HepG2 (cell line): ENCODE results near the gene HSF4. TPM values are rescaled to one million over a fixed set of nuclear protein-coding genes. Genes with fewer than 3 reads are reported as not detected.

ENCODE experiments used
- ATF5 ChIP-seq: sonication (generic); formaldehyde crosslinking; IDR thresholded peaks from 2 replicates; pipeline ENCODE4 v1.4.0; 2020; ENCODE audit warnings: mild to moderate bottlenecking, low read depth, missing genetic modification reagents
- GTF3A ChIP-seq: sonication (generic); formaldehyde crosslinking; conservative IDR thresholded peaks from 2 replicates; pipeline ENCODE4 v1.4.0; 2020; ENCODE audit warnings: mild to moderate bottlenecking, missing genetic modification reagents
- HNF4G ChIP-seq, 2 experiments: sonication (generic) in 1 of 2; formaldehyde crosslinking in 1 of 2; IDR thresholded peaks; 2 replicates each; pipeline versions ENCODE4 v1.4.0 to v1.6.1; 2011 to 2020; ENCODE audit warnings: borderline replicate concordance in 2 of 2, low read depth in 2 of 2, mild to moderate bottlenecking in 2 of 2, low read length in 1 of 2, missing genetic modification reagents in 1 of 2, moderate library complexity in 1 of 2
- IRF9 ChIP-seq: sonication (generic); formaldehyde crosslinking; IDR thresholded peaks from 2 replicates; pipeline ENCODE4 v1.8.0; 2022; ENCODE audit warnings: missing genetic modification reagents, mild to moderate bottlenecking, borderline replicate concordance
- KMT2B ChIP-seq: IDR thresholded peaks from 2 replicates; pipeline ENCODE4 v1.6.1; 2016; ENCODE audit warnings: missing genetic modification reagents, missing compliant biosample characterization
- LBX2 ChIP-seq: sonication (generic); formaldehyde crosslinking; IDR thresholded peaks from 2 replicates; pipeline ENCODE4 v1.5.0; 2020; ENCODE audit warnings: missing genetic modification reagents, mild to moderate bottlenecking, borderline replicate concordance
- RELA ChIP-seq: sonication (generic); formaldehyde crosslinking; IDR thresholded peaks from 2 replicates; pipeline ENCODE4 v1.4.0; 2020; ENCODE audit warnings: missing genetic modification reagents
- RORA ChIP-seq: sonication (generic); formaldehyde crosslinking; IDR thresholded peaks from 2 replicates; pipeline ENCODE4 v1.5.0; 2020; ENCODE audit warnings: mild to moderate bottlenecking, missing genetic modification reagents, moderate library complexity
- STAG1 ChIP-seq: sonication (generic); formaldehyde crosslinking; IDR thresholded peaks from 2 replicates; pipeline ENCODE4 v1.4.0; 2020; ENCODE audit warnings: missing genetic modification reagents
- ZFP82 ChIP-seq: sonication (generic); formaldehyde crosslinking; IDR thresholded peaks from 2 replicates; pipeline ENCODE4 v1.5.1; 2020; ENCODE audit warnings: mild to moderate bottlenecking, missing genetic modification reagents, borderline replicate concordance
- ZMYM2 ChIP-seq: sonication (generic); formaldehyde crosslinking; IDR thresholded peaks from 2 replicates; pipeline ENCODE4 v1.8.0; 2022; ENCODE audit warnings: mild to moderate bottlenecking, missing genetic modification reagents
- ZNF160 ChIP-seq: sonication (generic); formaldehyde crosslinking; IDR thresholded peaks from 2 replicates; pipeline ENCODE4 v1.8.0; 2022; ENCODE audit warnings: mild to moderate bottlenecking, inconsistent platforms, missing genetic modification reagents
- ZNF207 ChIP-seq: fragments of 450-650 bp; IDR thresholded peaks from 2 replicates; pipeline ENCODE4 v1.6.1; 2016; ENCODE audit warnings: antibody characterized with exemption, borderline replicate concordance
- ZNF441 ChIP-seq: sonication (generic); formaldehyde crosslinking; IDR thresholded peaks from 2 replicates; pipeline ENCODE4 v1.7.0; 2021; ENCODE audit warnings: missing genetic modification reagents, borderline replicate concordance
- ZNF547 ChIP-seq: sonication (generic); formaldehyde crosslinking; IDR thresholded peaks from 2 replicates; pipeline ENCODE4 v1.5.1; 2020; ENCODE audit warnings: mild to moderate bottlenecking, missing genetic modification reagents
- ZNF687 ChIP-seq: sonication (generic); formaldehyde crosslinking; IDR thresholded peaks from 2 replicates; pipeline ENCODE4 v1.5.1; 2020; ENCODE audit warnings: mild to moderate bottlenecking, missing genetic modification reagents, moderate library complexity
- ZNF724P ChIP-seq: sonication (generic); formaldehyde crosslinking; IDR thresholded peaks from 2 replicates; pipeline ENCODE4 v1.8.0; 2022; ENCODE audit warnings: missing genetic modification reagents, borderline replicate concordance
- ZNF784 ChIP-seq: sonication (generic); formaldehyde crosslinking; IDR thresholded peaks from 2 replicates; pipeline ENCODE4 v1.5.1; 2020; ENCODE audit warnings: missing genetic modification reagents, mild to moderate bottlenecking, borderline replicate concordance
- polyA plus RNA-seq, 8 experiments: library from polyadenylated mRNA; depleted of rRNA in 3 of 8; stranded (reverse) in 7 of 8; unstranded in 1 of 8; fragments of >200 nt; fragmentation: Illumina TruSeq in 4 of 8; extraction: Trizol in 4 of 8; gene quantifications; 2 replicates each; pipeline versions ENCODE4 v1.2.1 to v1.2.3, GENCODE V29; 2011 to 2016; ENCODE audit warnings: low read depth in 4 of 8, missing spikeins in 1 of 8, mixed read lengths in 1 of 8; ENCODE audit not compliant: insufficient read depth in 1 of 8
- total RNA-seq, 5 experiments: library from RNA; depleted of rRNA; stranded (reverse); fragments of >200 nt; fragmentation: Illumina TruSeq; extraction: Trizol; gene quantifications; 2 replicates each; pipeline ENCODE4 v1.2.3, GENCODE V29; 2016; ENCODE audit warnings: low read depth in 1 of 5

Gene HSF4
- total and polyA plus RNA-seq, 2 of the 13 experiments (the other 11 are each of a cell fraction or from before 2014, with no cell fraction given) = 3.5 to 16.9 TPM

GRCh38 chr16:67177743-67178699 is 13.5 kb downstream of the HSF4 start (continued):
- TF ChIP-seq ZNF784 (CRISPR knock-in tag) = peak; percentile 71; the same call in 1 of the 2 replicates
- TF ChIP-seq RORA (CRISPR knock-in tag) = no peak
- peak; percentile 61; the same call in 1 of the 2 replicates for TF ChIP-seq LBX2 (CRISPR knock-in tag)
- TF ChIP-seq RELA = 0 out of 2 replicates have a peak, but pooled peaks have one; percentile 28
- TF ChIP-seq STAG1 = peak; percentile 25; the same call in 1 of the 2 replicates
- TF ChIP-seq ATF5 (CRISPR knock-in tag) = no peak
- peak; percentile 92 for TF ChIP-seq IRF9 (CRISPR knock-in tag)
- no peak for TF ChIP-seq ZMYM2 (CRISPR knock-in tag)
- TF ChIP-seq GTF3A (CRISPR knock-in tag) = no peak
- TF ChIP-seq HNF4G (IDR thresholded peaks at IDR 0.05; ENCODE audit: borderline replicate concordance, low read depth, low read length) = no peak
- TF ChIP-seq HNF4G (CRISPR knock-in tag; IDR thresholded peaks at IDR 0.05; ENCODE audit: borderline replicate concordance, low read depth) = no peak
- 0 out of 2 replicates have a peak, but pooled peaks have one; percentile 25 for TF ChIP-seq ZNF441 (CRISPR knock-in tag)
- TF ChIP-seq ZNF687 (CRISPR knock-in tag) = peak; percentile 93
- TF ChIP-seq ZNF207 = no peak
- no peak for TF ChIP-seq ZFP82 (CRISPR knock-in tag)
- TF ChIP-seq ZNF724P (CRISPR knock-in tag) = peak; percentile 80
- peak; percentile 66; the same call in 1 of the 2 replicates for TF ChIP-seq ZNF547
- peak; percentile 79 for TF ChIP-seq ZNF160 (CRISPR knock-in tag)
- peak; percentile 28; the same call in 1 of the 2 replicates for TF ChIP-seq KMT2B (CRISPR knock-in tag)
